GM18517 (cell line): ENCODE results near the gene IKZF1.

Experiments
- ATAC-seq: cut with Tn5 transposase; IDR thresholded peaks from one replicate; pipeline ENCODE4 v1.9.1; 2021; ENCODE audit warnings: mild to moderate bottlenecking, moderate library complexity; ENCODE audit not compliant: unreplicated experiment

IKZF1 gene

GRCh38 chr7:50282813-50283605, 21.5 kb upstream of the IKZF1 start:
- no peak for ATAC-seq

- no peak for ATAC-seq
Observed at GRCh38 chr7:50283731-50284130, 20.8 kb upstream of the IKZF1 start.

GRCh38 chr7:50284296-50284695, 20.2 kb upstream of the IKZF1 start:
- ATAC-seq = no peak

GRCh38 chr7:50285269-50285668, 19.2 kb upstream of the IKZF1 start:
- no peak for ATAC-seq

- ATAC-seq = no peak
Observed at GRCh38 chr7:50287129-50287528, 17.4 kb upstream of the IKZF1 start.

GRCh38 chr7:50292165-50292757, 12.3 kb upstream of the IKZF1 start:
- ATAC-seq = no peak

GRCh38 chr7:50292763-50293162, 11.8 kb upstream of the IKZF1 start:
- ATAC-seq = no peak

- ATAC-seq = peak; percentile 78
Observed at GRCh38 chr7:50293509-50294179, 10.9 kb upstream of the IKZF1 start.

GRCh38 chr7:50295133-50295532, 9.4 kb upstream of the IKZF1 start:
- ATAC-seq = no peak

- no peak for ATAC-seq
Observed at GRCh38 chr7:50296799-50297198, 7.7 kb upstream of the IKZF1 start.

GRCh38 chr7:50298811-50299562, 5.5 kb upstream of the IKZF1 start:
- ATAC-seq = no peak

- no peak for ATAC-seq
Observed at GRCh38 chr7:50300336-50300735, 4.2 kb upstream of the IKZF1 start.

- ATAC-seq = no peak
Observed at GRCh38 chr7:50302486-50303334, 1.8 kb upstream of the IKZF1 start.

GRCh38 chr7:50303335-50304128, 984 bp upstream of the IKZF1 start:
- peak; percentile 2 for ATAC-seq

- peak; percentile 41 for ATAC-seq
Observed at GRCh38 chr7:50304911-50305582, 531 bp downstream of the IKZF1 start.

- no peak for ATAC-seq
Observed at GRCh38 chr7:50305583-50306493, 1.3 kb downstream of the IKZF1 start.

GRCh38 chr7:50306494-50307367, 2.2 kb downstream of the IKZF1 start:
- ATAC-seq = no peak
